IMR-90 (cell line): ENCODE results near the gene GOLIM4. TPM values are rescaled to one million over a fixed set of nuclear protein-coding genes. Genes with fewer than 3 reads are reported as not detected.

Experiments
- ATAC-seq: fragments of 200-7000 bp; cut with Tn5 transposase; 2 replicates; pipeline ENCODE4 v1.9.1; 2020; ENCODE audit warnings: low read depth, mild to moderate bottlenecking, moderate library complexity
- BruUV-seq: library from RNA; stranded (reverse); fragments of 400-500 nt; replicated peaks from 2 replicates; lab custom pipeline; 2021; lab: Mats Ljungman, UMichigan
- CTCF ChIA-PET: fragments of 300-600 bp; formaldehyde crosslinking; extraction: SDS; loops from one replicate; lab custom pipeline; 2021; ENCODE audit warnings: antibody characterized with exemption; lab: Yijun Ruan, JAX
- POLR2A ChIA-PET: fragments of 300-600 bp; sonication (Branson Sonifier 250); formaldehyde crosslinking; loops from one replicate; lab custom pipeline; 2022; ENCODE audit warnings: antibody characterized with exemption; ENCODE audit not compliant: unreplicated experiment; lab: Charles Lee
- DNase-seq: peaks from one replicate; pipeline ENCODE4 v3.0.0; 2013
- H2AFZ ChIP-seq: replicated peaks from 2 replicates; pipeline ENCODE3; 2013; ENCODE audit warnings: low read length, mild to moderate bottlenecking; ENCODE audit not compliant: poor library complexity
- H2AK5ac ChIP-seq: 2 replicates; pipeline ENCODE4 v1.6.1; 2013; ENCODE audit warnings: low read depth, low read length, inconsistent platforms
- H2AK9ac ChIP-seq: replicated peaks from 2 replicates; pipeline ENCODE3; 2013; ENCODE audit warnings: mild to moderate bottlenecking, low read depth, low read length, moderate library complexity; ENCODE audit not compliant: poor library complexity
- H2BK120ac ChIP-seq: 2 replicates; pipeline ENCODE4 v1.6.1; 2013; ENCODE audit warnings: low read depth, low read length, inconsistent platforms
- H2BK15ac ChIP-seq: 3 replicates; pipeline ENCODE4 v1.6.1; 2013; ENCODE audit warnings: low read depth, low read length, inconsistent platforms
- H2BK20ac ChIP-seq: 2 replicates; pipeline ENCODE4 v1.6.1; 2013; ENCODE audit warnings: low read depth, mild to moderate bottlenecking, inconsistent platforms, low read length, moderate library complexity
- H2BK5ac ChIP-seq: 2 replicates; pipeline ENCODE4 v1.6.1; 2013; ENCODE audit warnings: mild to moderate bottlenecking, low read depth, low read length, inconsistent platforms; ENCODE audit not compliant: poor library complexity, severe bottlenecking
- H3K14ac ChIP-seq: replicated peaks from 2 replicates; pipeline ENCODE4 v1.6.1; 2013; ENCODE audit warnings: low read depth, low read length, inconsistent platforms
- H3K18ac ChIP-seq: 2 replicates; pipeline ENCODE4 v1.6.1; 2013; ENCODE audit warnings: low read depth, low read length, control low read depth
- H3K23ac ChIP-seq: 2 replicates; pipeline ENCODE4 v1.6.1; 2013; ENCODE audit warnings: low read depth, low read length, inconsistent platforms
- H3K27ac ChIP-seq: 2 replicates; pipeline ENCODE4 v1.5.1; 2013; ENCODE audit warnings: mild to moderate bottlenecking, control low read depth, low read length; ENCODE audit not compliant: insufficient read depth
- H3K27me3 ChIP-seq: 2 replicates; pipeline ENCODE4 v1.6.1; 2013; ENCODE audit warnings: low read length; ENCODE audit not compliant: control insufficient read depth, insufficient read depth
- H3K36me3 ChIP-seq: 2 replicates; pipeline ENCODE4 v1.6.1; 2013; ENCODE audit warnings: low read length, mixed read lengths; ENCODE audit not compliant: control insufficient read depth, insufficient read depth
- H3K4ac ChIP-seq: 2 replicates; pipeline ENCODE4 v1.6.1; 2013; ENCODE audit warnings: low read depth, low read length, inconsistent platforms
- H3K4me1 ChIP-seq: 2 replicates; pipeline ENCODE4 v1.6.1; 2013; ENCODE audit warnings: low read length, mixed read lengths; ENCODE audit not compliant: control insufficient read depth, insufficient read depth
- H3K4me2 ChIP-seq: 2 replicates; pipeline ENCODE4 v1.6.1; 2013; ENCODE audit warnings: low read depth, mild to moderate bottlenecking, control low read depth, low read length, moderate library complexity
- H3K4me3 ChIP-seq: 2 replicates; pipeline ENCODE4 v1.5.1; 2013; ENCODE audit warnings: low read depth, mild to moderate bottlenecking, control low read depth, low read length, moderate library complexity; ENCODE audit not compliant: insufficient read depth
- H3K56ac ChIP-seq: 2 replicates; pipeline ENCODE4 v1.6.1; 2013; ENCODE audit warnings: low read length, inconsistent platforms; ENCODE audit not compliant: insufficient read depth; ENCODE audit errors: extremely low read depth
- H3K79me1 ChIP-seq, 2 experiments: 2 replicates each; pipeline ENCODE4 v1.6.1; 2013; ENCODE audit warnings: low read length in 2 of 2, inconsistent platforms in 1 of 2, low read depth in 1 of 2
- H3K9ac ChIP-seq: 2 replicates; pipeline ENCODE4 v1.6.1; 2013; ENCODE audit warnings: low read depth, low read length, control low read depth
- H3K9me1 ChIP-seq: 2 replicates; pipeline ENCODE4 v1.6.1; 2013; ENCODE audit warnings: low read length, inconsistent platforms; ENCODE audit not compliant: insufficient read depth
- H3K9me3 ChIP-seq: 2 replicates; pipeline ENCODE4 v1.6.1; 2013; ENCODE audit warnings: low read length; ENCODE audit not compliant: control insufficient read depth, insufficient read depth
- H4K20me1 ChIP-seq: 2 replicates; pipeline ENCODE4 v1.6.1; 2013; ENCODE audit warnings: low read length, inconsistent platforms; ENCODE audit not compliant: insufficient read depth
- H4K5ac ChIP-seq: 2 replicates; pipeline ENCODE4 v1.6.1; 2013; ENCODE audit warnings: mild to moderate bottlenecking, low read depth, low read length, control low read depth
- H4K8ac ChIP-seq, 2 experiments: 2 replicates each; pipeline ENCODE4 v1.6.1; 2013; ENCODE audit warnings: low read depth in 2 of 2, low read length in 2 of 2, control low read depth in 1 of 2, inconsistent platforms in 1 of 2
- H4K91ac ChIP-seq: 2 replicates; pipeline ENCODE4 v1.6.1; 2013; ENCODE audit warnings: low read depth, low read length, inconsistent platforms; ENCODE audit not compliant: insufficient read depth
- CEBPB ChIP-seq: IDR thresholded peaks from 2 replicates; pipeline ENCODE4 v1.6.1; 2012; ENCODE audit warnings: low read depth, low read length, improper control_type of control experiment
- CHD1 ChIP-seq: IDR thresholded peaks from 2 replicates; pipeline ENCODE4 v1.6.1; 2012; ENCODE audit warnings: low read depth, low read length, improper control_type of control experiment
- MXI1 ChIP-seq: IDR thresholded peaks from 2 replicates; pipeline ENCODE4 v1.6.1; 2012; ENCODE audit warnings: low read depth, mild to moderate bottlenecking, low read length, moderate library complexity, borderline replicate concordance
- NFE2L2 ChIP-seq: fragments of 150-350 bp; IDR thresholded peaks from 2 replicates; pipeline ENCODE4 v1.6.1; 2016; ENCODE audit warnings: low read depth, mild to moderate bottlenecking, low read length
- WGBS, 2 experiments: methylation state at CpG; one replicate each; pipeline versions ENCODE4 v1.1.5 to v1.1.7; 2013; ENCODE audit warnings: missing lambda C conversion rate in 2 of 2; ENCODE audit not compliant: insufficient read length in 1 of 2; ENCODE audit errors: extremely low coverage in 2 of 2; 5-methylcytosine and 5-hydroxymethylcytosine counted together
- dilution Hi-C: fragments of 300-500 bp; cut with HindIII; formaldehyde crosslinking; loops from one replicate; pipeline ENCODE4 v1.14.3; 2018; ENCODE audit warnings: low sequenced_read_pairs; ENCODE audit not compliant: unreplicated experiment
- in situ Hi-C: fragments of 300-500 bp; cut with MboI; formaldehyde crosslinking; loops from 3 replicates; pipeline ENCODE4 v1.14.3; 2019; ENCODE audit warnings: low sequenced_read_pairs, inconsistent platforms, mixed read lengths
- intact Hi-C: fragments of 100-400 bp; cut with micrococcal nuclease; formaldehyde crosslinking; loops from 2 replicates; pipeline ENCODE4 v1.10.0; 2022
- polyA plus RNA-seq, 3 experiments: library from polyadenylated mRNA; depleted of rRNA; stranded (reverse); fragments of >200 nt; gene quantifications; 2 replicates each; pipeline ENCODE4 v1.2.3, GENCODE V29; 2012; ENCODE audit warnings: low replicate concordance in 1 of 3
- total RNA-seq: library from RNA; depleted of rRNA; stranded (reverse); fragments of >200 nt; gene quantifications from 2 replicates; pipeline ENCODE4 v1.2.3, GENCODE V29; 2012
- TF ChIP-seq, protein P1 (sequence below): fragments of 150-350 bp; IDR thresholded peaks from 2 replicates; pipeline ENCODE4 v1.6.1; 2017; ENCODE audit warnings: mild to moderate bottlenecking, antibody characterized with exemption, low read length, low read depth

Gene GOLIM4
- total and polyA plus RNA-seq, 2 of the 4 experiments (the other 2 are of a cell fraction) = 44.6 to 71.2 TPM

DNA sequence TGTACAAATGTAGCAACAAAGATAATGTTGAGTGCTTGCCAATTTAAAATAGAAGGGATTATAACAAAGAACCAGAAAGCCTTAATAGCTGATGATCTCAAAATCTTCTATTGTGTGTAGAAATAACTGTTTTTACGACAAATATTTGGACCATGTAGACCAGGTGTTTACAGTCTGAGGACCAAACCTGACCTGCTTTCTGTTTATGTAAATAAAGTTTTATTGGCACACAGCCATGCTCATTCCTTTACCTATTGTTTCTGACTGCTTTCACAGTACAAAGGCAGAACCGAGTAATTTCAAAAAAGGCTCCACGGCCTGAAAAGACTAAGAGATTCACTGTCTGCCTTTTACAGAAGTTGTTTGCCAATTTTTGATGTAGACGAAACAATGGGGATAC is 91.8 kb downstream of the GOLIM4 start:
- no peak overlapping the region for H3K56ac ChIP-seq
- H4K91ac ChIP-seq = no peak overlapping the region
- H2BK20ac ChIP-seq = no peak overlapping the region
- in situ Hi-C loops (no loop called here), dilution Hi-C loops (no loop called here), intact Hi-C loops (no loop called here)
- no peaks in the 10 kb centered on the region; the same call in 1 of the 2 replicates for H3K9me1 ChIP-seq
- H2BK5ac ChIP-seq = no peak overlapping the region
- CTCF ChIA-PET = no interaction called here
- H3K9ac ChIP-seq = no peak overlapping the region
- no peak overlapping the region for H2BK120ac ChIP-seq
- TF ChIP-seq MXI1 (no peak), CEBPB (no peak), CHD1 (no peak), NFE2L2 (no peak)
- TF ChIP-seq, protein P1, sequence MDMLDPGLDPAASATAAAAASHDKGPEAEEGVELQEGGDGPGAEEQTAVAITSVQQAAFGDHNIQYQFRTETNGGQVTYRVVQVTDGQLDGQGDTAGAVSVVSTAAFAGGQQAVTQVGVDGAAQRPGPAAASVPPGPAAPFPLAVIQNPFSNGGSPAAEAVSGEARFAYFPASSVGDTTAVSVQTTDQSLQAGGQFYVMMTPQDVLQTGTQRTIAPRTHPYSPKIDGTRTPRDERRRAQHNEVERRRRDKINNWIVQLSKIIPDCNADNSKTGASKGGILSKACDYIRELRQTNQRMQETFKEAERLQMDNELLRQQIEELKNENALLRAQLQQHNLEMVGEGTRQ = no peak
- H3K36me3 ChIP-seq = no peaks in the 10 kb centered on the region
- H4K5ac ChIP-seq = no peak overlapping the region
- POLR2A ChIA-PET = no interaction called here
- no peak overlapping the region for H2AK5ac ChIP-seq
- H4K20me1 ChIP-seq = no peaks in the 10 kb centered on the region
- no peak overlapping the region for H4K8ac ChIP-seq
- H2AFZ ChIP-seq = no peak overlapping the region
- no peak overlapping the region for H3K4me3 ChIP-seq
- no peak overlapping the region for H3K27ac ChIP-seq
- H3K9me3 ChIP-seq = peaks cover 2% of the 10 kb centered on the region; the same call in 1 of the 2 replicates
- H3K79me1 ChIP-seq = no peaks in the 10 kb centered on the region
- H3K18ac ChIP-seq = no peak overlapping the region
- no peaks in the 10 kb centered on the region for H3K4me1 ChIP-seq
- H2AK9ac ChIP-seq = no peak overlapping the region
- DNase-seq (no peak), ATAC-seq (no peak)
- H3K4ac ChIP-seq = no peak overlapping the region
- WGBS, 2 experiments = no CpG with 5 or more reads among the region's 4 CpGs
- no peaks in the 10 kb centered on the region; the same call in 1 of the 2 replicates for H3K27me3 ChIP-seq
- BruUV-seq = no TSS peak
- H2BK15ac ChIP-seq = no peak overlapping the region
- no peak overlapping the region for H3K23ac ChIP-seq
- no peak overlapping the region for H3K4me2 ChIP-seq
- no peak overlapping the region for H3K14ac ChIP-seq
